Heart left ventricle (tissue), 16 donors: ENCODE results near the gene RAD51B. TPM values are rescaled to one million over a fixed set of nuclear protein-coding genes. Genes with fewer than 3 reads are reported as not detected.

ENCODE experiments used
- ATAC-seq, 4 donors: fragments of 200-7000 bp; cut with Tn5 transposase; one replicate each; pipeline ENCODE4 v1.9.1; 2020 to 2022; ENCODE audit warnings: moderate library complexity in 4 of 4, mild to moderate bottlenecking in 3 of 4, moderate number of reproducible peaks in 1 of 4
- DNase-seq, 5 donors: peaks; one replicate each; pipeline ENCODE4 v3.0.0-alpha.2; 2020
- H3K27ac ChIP-seq, 12 donors: fragments of 200-600 bp; sonication (generic) in 4 of 12; one replicate each; pipeline versions ENCODE4 v1.5.0 to v1.8.0; 2016 to 2022; ENCODE audit warnings: mild to moderate bottlenecking in 2 of 12
- H3K27me3 ChIP-seq, 9 donors: fragments of 200-600 bp; sonication (generic) in 2 of 9; one replicate each; pipeline versions ENCODE4 v1.5.1 to v1.8.0; 2016 to 2022; ENCODE audit warnings: mild to moderate bottlenecking in 3 of 9
- H3K36me3 ChIP-seq, 9 donors: fragments of 200-600 bp; sonication (generic) in 2 of 9; one replicate each; pipeline versions ENCODE4 v1.5.0 to v1.8.0; 2018 to 2022; ENCODE audit warnings: mild to moderate bottlenecking in 2 of 9
- H3K4me1 ChIP-seq, 12 donors: fragments of 200-600 bp; sonication (generic) in 4 of 12; one replicate each; pipeline versions ENCODE4 v1.5.0 to v1.8.0; 2016 to 2022; ENCODE audit warnings: mild to moderate bottlenecking in 3 of 12
- H3K4me3 ChIP-seq, 12 donors: fragments of 200-600 bp; sonication (generic) in 4 of 12; one replicate each; pipeline versions ENCODE4 v1.5.0 to v1.8.0; 2017 to 2022; ENCODE audit warnings: mild to moderate bottlenecking in 9 of 12, moderate library complexity in 4 of 12
- H3K9me3 ChIP-seq, 12 donors: fragments of 200-600 bp; sonication (generic) in 4 of 12; one replicate each; pipeline versions ENCODE4 v1.5.0 to v1.8.0; 2016 to 2022; ENCODE audit warnings: mild to moderate bottlenecking in 1 of 12
- POLR2A ChIP-seq, 2 donors: fragments of 450-650 bp; IDR thresholded peaks; one replicate each; pipeline ENCODE4 v1.6.1; 2017; ENCODE audit warnings: antibody characterized with exemption in 2 of 2, mild to moderate bottlenecking in 2 of 2, moderate library complexity in 2 of 2
- WGBS, 4 donors: extraction: QIAGEN DNeasy Blood & Tissue Kit in 2 of 4; methylation state at CpG; one replicate each; pipeline versions ENCODE4 v1.1.5 to v1.1.7; 2013 to 2018; 5-methylcytosine and 5-hydroxymethylcytosine counted together
- intact Hi-C, 10 donors: fragments of 100-400 bp; cut with DNase I; formaldehyde crosslinking; loops; one replicate each; pipeline versions ENCODE4 v1.11.1 to v1.14.2; 2022
- polyA plus RNA-seq, 2 donors: library from polyadenylated mRNA; stranded (reverse); fragments of 200-250 nt; gene quantifications; one replicate each; pipeline ENCODE4 v1.2.3, GENCODE V29; 2013
- total RNA-seq, 9 donors: library from RNA; depleted of rRNA in 2 of 9; stranded (reverse); fragments of >200 nt in 2 of 9; fragmentation: NEBNext Ultra II Directional in 3 of 9; extraction: Animal tissue kit (Norgen Biotek cat#: 25700) in 3 of 9; gene quantifications; one replicate each; pipeline versions ENCODE4 v1.1.0 to v1.2.4, GENCODE V29; 2016 to 2023
- TF ChIP-seq, protein P1 (sequence below), 12 donors: fragments of 200-600 bp; sonication (generic) in 4 of 12; IDR thresholded peaks; one replicate each; pipeline versions ENCODE4 v1.5.0 to v1.8.0; 2018 to 2022; ENCODE audit warnings: antibody characterized with exemption in 12 of 12, mild to moderate bottlenecking in 5 of 12
- donor health status: ischemic (EF 13 %, LVEDD 7.1; RV severe dilation, severe dysfunction).
- donor health status: healthy with polysubstance abuse.
- donor health status: DM: no; HTN: yes; CAD: no.
- donor health status: DM: no; HTN: no; CAD: no.
- donor health status: ischemic (EF 25% LVEDD 6.9; RV normal size, moderate dysfunction).
- donor health status: ischemic (EF 25% LVEDD 5.7; RV mildly dilated, moderate dysfunction).
- donor health status: healthy.
- donor health status: DM: yes; HTN: yes; CAD: no.
- donor health status: ischemic (EF 35%, LVEDD 5.7; RV mildly dilated, moderate dysfunction).
- donor health status: nonischemic (EF 11% LVEDD 7.7; RV severe dilation, severe dysfunction).
- donor health status: DM: yes; HTN: yes; CAD: no.
- donor health status: PGD.
- donor health status: ischemic (EF 29% LVEDD 5.4; RV normal size, mild dysfunction).
- donor health status: nonischemic (EF 23%, LVEDD 6.1; RV moderate dilation, normal function).

RAD51B gene
- total and polyA plus RNA-seq, 11 donors, result 1.3 to 11.3 (median 3.2) TPM

DNA sequence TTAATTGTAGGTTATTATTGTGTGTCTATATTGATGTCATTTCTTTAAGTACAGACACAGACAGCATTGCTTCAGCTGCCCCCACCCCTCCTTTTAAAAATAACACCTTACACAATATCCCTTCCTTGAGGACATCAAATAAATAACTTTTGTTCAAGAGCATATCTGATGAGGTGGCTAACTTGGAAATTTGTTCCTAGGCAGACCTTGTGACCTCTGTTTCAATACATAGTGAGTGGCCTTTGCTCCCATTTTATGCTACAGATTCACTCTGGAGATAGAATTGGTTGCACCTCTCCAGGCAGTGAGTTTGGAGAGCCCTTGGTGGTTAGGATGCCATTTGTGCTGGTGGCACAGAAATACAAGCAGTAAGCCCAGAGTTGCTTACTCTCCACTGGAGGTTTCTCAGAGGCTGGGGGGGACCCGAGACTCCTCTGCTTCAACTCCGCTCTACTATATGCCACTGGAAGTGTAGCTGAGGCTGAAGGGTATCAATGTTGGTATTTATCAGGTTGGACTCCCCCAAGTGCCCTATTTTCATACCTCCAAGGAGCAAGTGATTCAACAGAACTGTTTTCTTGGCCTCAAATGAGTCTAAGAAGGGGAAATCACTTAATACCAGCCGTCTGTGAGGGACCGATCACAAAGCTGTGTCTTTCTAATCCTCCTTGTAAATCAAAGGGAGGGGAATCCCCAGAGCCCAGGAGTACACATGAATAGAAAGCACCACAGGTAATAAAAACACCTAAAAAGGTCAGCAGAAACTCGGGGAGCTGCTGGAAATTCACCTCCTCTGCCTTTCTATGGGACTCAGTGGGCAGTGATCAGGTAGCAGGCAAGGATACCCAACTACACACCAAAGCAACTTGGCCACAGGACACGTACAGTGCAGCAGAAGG is 463.1 kb downstream of the RAD51B start:
- Histone ChIP-seq H3K4me1 (peaks cover 0 to 65% (median 9%) of the 10 kb centered on the region in 12 donors), H3K36me3 (no peaks in the 10 kb centered on the region), H3K4me3 (no peak overlapping the region), H3K9me3 (no peaks in the 10 kb centered on the region), H3K27me3 (no peaks in the 10 kb centered on the region), H3K27ac (peak overlapping the region in 5 of 12 donors; percentile 19 to 82 (median 60))
- intact Hi-C loops, result loop anchor here in 1 of 10 donors (10.0 kb wide), 1 partner anchor 92 kb away; no protein-coding TSS in a partner anchor
- no peak for DNase-seq
- 76 to 87% (median 85%) methylated on average over 6 of the region's 6 CpGs for WGBS, 4 donors
- ATAC-seq, result no peak
- TF ChIP-seq, protein P1, sequence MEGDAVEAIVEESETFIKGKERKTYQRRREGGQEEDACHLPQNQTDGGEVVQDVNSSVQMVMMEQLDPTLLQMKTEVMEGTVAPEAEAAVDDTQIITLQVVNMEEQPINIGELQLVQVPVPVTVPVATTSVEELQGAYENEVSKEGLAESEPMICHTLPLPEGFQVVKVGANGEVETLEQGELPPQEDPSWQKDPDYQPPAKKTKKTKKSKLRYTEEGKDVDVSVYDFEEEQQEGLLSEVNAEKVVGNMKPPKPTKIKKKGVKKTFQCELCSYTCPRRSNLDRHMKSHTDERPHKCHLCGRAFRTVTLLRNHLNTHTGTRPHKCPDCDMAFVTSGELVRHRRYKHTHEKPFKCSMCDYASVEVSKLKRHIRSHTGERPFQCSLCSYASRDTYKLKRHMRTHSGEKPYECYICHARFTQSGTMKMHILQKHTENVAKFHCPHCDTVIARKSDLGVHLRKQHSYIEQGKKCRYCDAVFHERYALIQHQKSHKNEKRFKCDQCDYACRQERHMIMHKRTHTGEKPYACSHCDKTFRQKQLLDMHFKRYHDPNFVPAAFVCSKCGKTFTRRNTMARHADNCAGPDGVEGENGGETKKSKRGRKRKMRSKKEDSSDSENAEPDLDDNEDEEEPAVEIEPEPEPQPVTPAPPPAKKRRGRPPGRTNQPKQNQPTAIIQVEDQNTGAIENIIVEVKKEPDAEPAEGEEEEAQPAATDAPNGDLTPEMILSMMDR (IDR thresholded peaks at IDR 0.05), result no peak

DNA sequence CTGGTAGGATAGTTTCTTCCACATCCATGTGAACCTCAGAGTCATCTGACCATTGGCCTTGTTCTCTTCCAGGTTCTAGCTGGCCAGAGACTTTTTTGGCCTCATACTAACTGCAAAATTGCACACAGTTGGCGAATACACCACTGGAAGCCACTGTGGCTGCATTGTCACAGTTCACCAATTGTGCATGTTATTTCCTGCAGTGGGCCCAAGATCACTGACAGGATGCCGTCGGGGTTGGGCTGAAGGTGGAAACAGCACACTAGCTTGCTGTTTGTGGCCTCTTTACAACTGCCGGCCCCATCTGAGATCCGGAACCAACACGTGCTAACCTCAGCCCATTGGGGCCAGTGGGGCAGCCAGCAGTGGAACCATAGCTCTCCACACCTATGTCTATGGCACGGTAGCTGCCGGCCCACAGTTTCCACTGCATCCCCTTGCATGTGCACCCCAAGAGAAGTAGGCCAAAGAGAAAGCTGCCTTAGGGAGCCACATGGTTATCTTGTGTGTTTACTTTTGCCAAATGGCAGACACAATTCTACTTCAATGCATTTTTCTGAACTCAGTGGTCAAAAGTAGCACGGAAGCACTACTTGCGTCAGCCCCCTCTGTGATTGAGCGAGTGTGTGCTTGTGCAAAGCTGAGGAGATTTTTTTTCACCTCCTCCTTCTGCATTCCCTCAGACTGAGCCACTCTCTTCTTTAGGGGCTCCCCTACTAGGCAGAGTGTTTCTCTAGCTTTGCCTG is 464.0 kb downstream of the RAD51B start:
- Histone ChIP-seq H3K4me3 (no peak overlapping the region), H3K4me1 (peaks cover 0 to 63% (median 9%) of the 10 kb centered on the region in 12 donors), H3K9me3 (no peaks in the 10 kb centered on the region), H3K36me3 (no peaks in the 10 kb centered on the region), H3K27me3 (no peaks in the 10 kb centered on the region), H3K27ac (peak overlapping the region in 9 of 12 donors; percentile 0 to 82 (median 40))
- 60 to 66% (median 62%) methylated on average over 10 to 11 of the region's 11 CpGs for WGBS, 4 donors
- peak; percentile 36 to 68 (median 48) for ATAC-seq
- DNase-seq, result peak in 4 of 5 donors; percentile 38 to 69 (median 42)
- intact Hi-C loops, result loop anchor here in 1 of 10 donors (10.0 kb wide), 1 partner anchor 91 kb away; no protein-coding TSS in a partner anchor
- TF ChIP-seq POLR2A (IDR thresholded peaks at IDR 0.05), result no peak
- TF ChIP-seq, protein P1 (IDR thresholded peaks at IDR 0.05), result no peak

DNA sequence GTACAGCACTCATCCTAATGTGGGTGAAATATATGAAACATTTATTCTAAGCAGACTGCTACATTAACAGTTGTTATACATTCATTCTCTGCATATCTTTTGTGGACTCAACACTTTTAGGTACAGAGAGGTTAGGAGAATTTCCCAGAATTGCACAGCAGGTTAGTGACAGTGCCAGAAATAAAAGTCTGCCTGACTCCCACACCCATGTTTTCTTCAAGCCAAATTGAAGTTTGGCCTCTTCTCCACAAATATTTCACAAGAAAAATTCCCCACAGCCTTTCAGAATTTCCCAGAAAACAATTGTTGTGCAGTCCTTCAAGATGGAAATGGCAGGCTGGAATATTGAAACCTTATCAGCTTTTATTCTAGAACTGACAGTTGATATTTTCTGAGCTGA is 464.8 kb downstream of the RAD51B start:
- peak in 3 of 4 donors; percentile 34 to 57 (median 45) for ATAC-seq

More for the DNA sequence above, 464.8 kb downstream of the RAD51B start:
- intact Hi-C loops, result loop anchor here in 1 of 10 donors (10.0 kb wide), 1 partner anchor 90 kb away; no protein-coding TSS in a partner anchor
- H3K9me3 ChIP-seq, result no peaks in the 10 kb centered on the region
- peak overlapping the region in 9 of 12 donors; percentile 9 to 82 (median 57) for H3K27ac ChIP-seq
- no peak overlapping the region for H3K4me3 ChIP-seq
- H3K27me3 ChIP-seq, result no peaks in the 10 kb centered on the region
- peaks cover 0 to 57% (median 9%) of the 10 kb centered on the region in 12 donors for H3K4me1 ChIP-seq
- DNase-seq, result no peak
- no peak for TF ChIP-seq POLR2A (IDR thresholded peaks at IDR 0.05)
- TF ChIP-seq, protein P1 (IDR thresholded peaks at IDR 0.05), result no peak
- no peaks in the 10 kb centered on the region for H3K36me3 ChIP-seq
